Measurements from ENCODE around the gene SLA2.

DNA sequence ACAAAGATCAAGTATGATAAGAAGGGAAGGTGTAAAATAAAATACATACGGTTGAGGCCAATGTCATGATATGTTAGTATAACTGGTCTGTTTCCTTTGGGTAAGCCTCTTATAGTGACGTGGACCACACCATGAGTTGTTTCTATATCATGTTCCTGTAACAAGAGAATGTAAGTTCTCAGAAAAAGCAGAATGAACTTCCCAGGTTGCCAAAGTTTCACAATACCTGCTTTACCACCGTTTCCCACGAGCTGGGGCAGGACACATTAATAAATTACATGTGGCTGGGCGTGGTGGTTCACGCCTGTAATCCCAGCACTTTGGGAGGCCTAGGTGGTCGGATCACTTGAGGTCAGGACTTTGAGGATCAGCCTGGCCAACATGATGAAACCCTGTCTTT lies 42.6 kb upstream of the SLA2 start:
- TF ChIP-seq, protein P1, sequence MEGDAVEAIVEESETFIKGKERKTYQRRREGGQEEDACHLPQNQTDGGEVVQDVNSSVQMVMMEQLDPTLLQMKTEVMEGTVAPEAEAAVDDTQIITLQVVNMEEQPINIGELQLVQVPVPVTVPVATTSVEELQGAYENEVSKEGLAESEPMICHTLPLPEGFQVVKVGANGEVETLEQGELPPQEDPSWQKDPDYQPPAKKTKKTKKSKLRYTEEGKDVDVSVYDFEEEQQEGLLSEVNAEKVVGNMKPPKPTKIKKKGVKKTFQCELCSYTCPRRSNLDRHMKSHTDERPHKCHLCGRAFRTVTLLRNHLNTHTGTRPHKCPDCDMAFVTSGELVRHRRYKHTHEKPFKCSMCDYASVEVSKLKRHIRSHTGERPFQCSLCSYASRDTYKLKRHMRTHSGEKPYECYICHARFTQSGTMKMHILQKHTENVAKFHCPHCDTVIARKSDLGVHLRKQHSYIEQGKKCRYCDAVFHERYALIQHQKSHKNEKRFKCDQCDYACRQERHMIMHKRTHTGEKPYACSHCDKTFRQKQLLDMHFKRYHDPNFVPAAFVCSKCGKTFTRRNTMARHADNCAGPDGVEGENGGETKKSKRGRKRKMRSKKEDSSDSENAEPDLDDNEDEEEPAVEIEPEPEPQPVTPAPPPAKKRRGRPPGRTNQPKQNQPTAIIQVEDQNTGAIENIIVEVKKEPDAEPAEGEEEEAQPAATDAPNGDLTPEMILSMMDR (IDR thresholded peaks at IDR 0.05), result no peak
- TF ChIP-seq POLR2A (IDR thresholded peaks at IDR 0.05), result no peak
